Measurements from ENCODE around the gene UGGT2.

DNA sequence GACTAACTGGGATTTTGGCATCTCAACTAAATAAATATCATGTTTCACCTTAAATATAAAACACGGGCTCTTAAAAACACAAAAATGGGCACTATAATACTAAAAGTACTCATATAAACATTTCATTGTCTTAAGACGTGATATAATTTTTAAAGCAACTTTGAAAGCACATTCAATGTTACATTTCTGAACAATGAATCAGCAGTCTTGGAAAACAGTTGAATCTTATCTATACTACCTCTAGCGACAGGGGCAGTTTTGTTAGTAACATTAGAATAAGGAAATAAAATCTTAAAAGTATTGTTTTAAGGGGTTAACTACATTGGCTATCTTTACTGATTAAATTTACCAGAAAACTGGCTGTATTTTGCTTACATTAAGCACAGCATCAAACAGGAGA, 156.9 kb downstream of the UGGT2 start:
- TF ChIP-seq, protein P1, sequence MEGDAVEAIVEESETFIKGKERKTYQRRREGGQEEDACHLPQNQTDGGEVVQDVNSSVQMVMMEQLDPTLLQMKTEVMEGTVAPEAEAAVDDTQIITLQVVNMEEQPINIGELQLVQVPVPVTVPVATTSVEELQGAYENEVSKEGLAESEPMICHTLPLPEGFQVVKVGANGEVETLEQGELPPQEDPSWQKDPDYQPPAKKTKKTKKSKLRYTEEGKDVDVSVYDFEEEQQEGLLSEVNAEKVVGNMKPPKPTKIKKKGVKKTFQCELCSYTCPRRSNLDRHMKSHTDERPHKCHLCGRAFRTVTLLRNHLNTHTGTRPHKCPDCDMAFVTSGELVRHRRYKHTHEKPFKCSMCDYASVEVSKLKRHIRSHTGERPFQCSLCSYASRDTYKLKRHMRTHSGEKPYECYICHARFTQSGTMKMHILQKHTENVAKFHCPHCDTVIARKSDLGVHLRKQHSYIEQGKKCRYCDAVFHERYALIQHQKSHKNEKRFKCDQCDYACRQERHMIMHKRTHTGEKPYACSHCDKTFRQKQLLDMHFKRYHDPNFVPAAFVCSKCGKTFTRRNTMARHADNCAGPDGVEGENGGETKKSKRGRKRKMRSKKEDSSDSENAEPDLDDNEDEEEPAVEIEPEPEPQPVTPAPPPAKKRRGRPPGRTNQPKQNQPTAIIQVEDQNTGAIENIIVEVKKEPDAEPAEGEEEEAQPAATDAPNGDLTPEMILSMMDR (IDR thresholded peaks at IDR 0.05; ENCODE audit: low read depth, low read length, poor library complexity, severe bottlenecking) = no peak
- TF ChIP-seq EZH2phosphoT487 (IDR thresholded peaks at IDR 0.05; ENCODE audit: borderline replicate concordance, low read length) = no peak

Measured in DOHH2 (cell line).